GM12878 (cell line): ENCODE results near the gene C6orf89. TPM values are rescaled to one million over a fixed set of nuclear protein-coding genes. Genes with fewer than 3 reads are reported as not detected.

Experiments
- ATAC-seq: fragments of 200-7000 bp; cut with Tn5 transposase; 3 replicates; pipeline ENCODE4 v1.9.1; 2020; ENCODE audit warnings: mild to moderate bottlenecking, moderate library complexity
- BruUV-seq: library from RNA; stranded (reverse); fragments of 400-500 nt; replicated peaks from 2 replicates; lab custom pipeline; 2021; lab: Mats Ljungman, UMichigan
- CTCF ChIA-PET: fragments of 300-600 bp; sonication (Branson Sonifier 250); formaldehyde crosslinking; extraction: SDS; loops from one replicate; lab custom pipeline; 2021; ENCODE audit warnings: inconsistent platforms; lab: Yijun Ruan, JAX
- POLR2A ChIA-PET: fragments of 350-600 bp; formaldehyde crosslinking; extraction: SDS; loops from one replicate; lab custom pipeline; 2021; ENCODE audit warnings: inconsistent platforms; lab: Charles Lee
- RAD21 ChIA-PET: fragments of 300-600 bp; sonication (Branson Sonifier 250); formaldehyde crosslinking; loops from one replicate; lab custom pipeline; 2023; ENCODE audit warnings: antibody characterized with exemption; ENCODE audit not compliant: unreplicated experiment; lab: Charles Lee
- SMC1A ChIA-PET: fragments of 300-600 bp; sonication (Branson Sonifier 250); formaldehyde crosslinking; loops from one replicate; lab custom pipeline; 2023; ENCODE audit not compliant: unreplicated experiment, uncharacterized antibody; lab: Charles Lee
- DNase-seq: peaks from one replicate; pipeline ENCODE4 v3.0.0-alpha.2; 2011; ENCODE audit warnings: low read depth, low spot score
- FAIRE-seq: peaks from 3 replicates; lab custom pipeline; 2011; peaks lifted over from hg19 to GRCh38; lab: Jason Lieb, UNC
- H2AFZ ChIP-seq: 2 replicates; pipeline ENCODE4 v1.6.0; 2011; ENCODE audit warnings: low read depth, low read length, control low read depth; ENCODE audit not compliant: control insufficient read depth
- H3K27ac ChIP-seq: 2 replicates; pipeline ENCODE4 v1.5.1; 2011; ENCODE audit warnings: control low read depth; ENCODE audit not compliant: control insufficient read depth, insufficient read depth
- H3K27me3 ChIP-seq, 2 experiments: replicated peaks in 1 of 2; 2 replicates each; pipeline versions ENCODE4 v1.6.0 to v1.6.1; 2011; ENCODE audit warnings: low read length in 1 of 2; ENCODE audit not compliant: control insufficient read depth in 2 of 2, insufficient read depth in 2 of 2
- H3K36me3 ChIP-seq, 2 experiments: 2 replicates each; pipeline ENCODE4 v1.5.1; 2011; ENCODE audit warnings: low read length in 1 of 2; ENCODE audit not compliant: control insufficient read depth in 2 of 2, insufficient read depth in 2 of 2
- H3K4me1 ChIP-seq: 2 replicates; pipeline ENCODE4 v1.6.1; 2011; ENCODE audit warnings: mild to moderate bottlenecking, low read length, moderate library complexity, mixed read lengths; ENCODE audit not compliant: control insufficient read depth, insufficient read depth
- H3K4me2 ChIP-seq: 2 replicates; pipeline ENCODE4 v1.6.0; 2011; ENCODE audit warnings: control low read depth; ENCODE audit not compliant: control insufficient read depth, insufficient read depth
- H3K4me3 ChIP-seq: fragments of 200-600 bp; sonication (generic); 2 replicates; pipeline ENCODE4 v1.5.1; 2016
- H3K79me2 ChIP-seq: 2 replicates; pipeline ENCODE4 v1.6.0; 2011; ENCODE audit warnings: low read length; ENCODE audit not compliant: control insufficient read depth, insufficient read depth
- H3K9ac ChIP-seq: 2 replicates; pipeline ENCODE4 v1.8.0; 2011; ENCODE audit warnings: low read length, control low read depth, mixed read lengths; ENCODE audit not compliant: control insufficient read depth, insufficient read depth
- H3K9me3 ChIP-seq: replicated peaks from 3 replicates; pipeline ENCODE4 v1.5.1; 2011; ENCODE audit warnings: mild to moderate bottlenecking, low read length; ENCODE audit not compliant: control insufficient read depth, insufficient read depth
- H4K20me1 ChIP-seq: 2 replicates; pipeline ENCODE4 v1.6.0; 2011; ENCODE audit not compliant: control insufficient read depth, insufficient read depth
- BRCA1 ChIP-seq: IDR thresholded peaks from 2 replicates; pipeline ENCODE4 v1.6.1; 2011; ENCODE audit warnings: low read depth, low read length, improper control_type of control experiment
- CBFB ChIP-seq: IDR thresholded peaks from 2 replicates; pipeline ENCODE4 v1.6.1; 2016; ENCODE audit warnings: antibody characterized with exemption, low read depth
- GATAD2B ChIP-seq: fragments of 450-650 bp; conservative IDR thresholded peaks from 2 replicates; pipeline ENCODE4 v1.6.1; 2017; ENCODE audit warnings: low read depth, mild to moderate bottlenecking, moderate library complexity
- HCFC1 ChIP-seq: fragments of 150-350 bp; IDR thresholded peaks from 2 replicates; pipeline ENCODE4 v1.6.1; 2014; ENCODE audit warnings: low read length
- MTA3 ChIP-seq: IDR thresholded peaks from 2 replicates; pipeline ENCODE4 v1.6.1; 2012; ENCODE audit warnings: low read length, inconsistent platforms, borderline replicate concordance
- POU2F2 ChIP-seq: IDR thresholded peaks from 3 replicates; pipeline ENCODE4 v1.6.1; 2011; ENCODE audit warnings: low read depth, mild to moderate bottlenecking, low read length, borderline replicate concordance
- SMARCA5 ChIP-seq: fragments of 450-650 bp; IDR thresholded peaks from 2 replicates; pipeline ENCODE4 v1.6.1; 2017; ENCODE audit warnings: mild to moderate bottlenecking
- SREBF2 ChIP-seq: IDR thresholded peaks from 2 replicates; pipeline ENCODE4 v1.6.1; 2012; ENCODE audit warnings: mild to moderate bottlenecking, low read length
- YY1 ChIP-seq: IDR thresholded peaks from 2 replicates; pipeline ENCODE4 v1.6.1; 2011; ENCODE audit warnings: low read depth, mild to moderate bottlenecking, low read length
- WGBS: methylation state at CpG from one replicate; pipeline ENCODE4 v1.1.6; 2016; ENCODE audit warnings: low lambda C conversion rate; ENCODE audit not compliant: insufficient replicate concordance, insufficient coverage; ENCODE audit errors: missing lambda C conversion rate; 5-methylcytosine and 5-hydroxymethylcytosine counted together
- in situ Hi-C: fragments of 300-500 bp; cut with MboI; formaldehyde crosslinking; loops from 9 replicates; pipeline ENCODE4 v1.14.3; 2018; ENCODE audit warnings: mixed read lengths
- intact Hi-C: fragments of 100-400 bp; cut with micrococcal nuclease; formaldehyde crosslinking; loops from one replicate; pipeline ENCODE4 v1.14.2; 2022; ENCODE audit not compliant: unreplicated experiment
- polyA plus RNA-seq, 11 experiments: library from polyadenylated mRNA; depleted of rRNA in 4 of 11; unstranded in 6 of 11; stranded (reverse) in 5 of 11; fragments of >200 nt; fragmentation: Nextera tagmentation in 4 of 11; fragmentation: Illumina TruSeq in 1 of 11; extraction: Ambion mirVana in 4 of 11; extraction: Trizol in 1 of 11; gene quantifications; 1 replicate in 1 of 11; 2 replicates in 10 of 11; pipeline versions ENCODE4 v1.2.1 to v1.2.3, GENCODE V29; 2011 to 2016; ENCODE audit warnings: inconsistent platforms in 2 of 11, missing spikeins in 2 of 11, low read depth in 1 of 11
- total RNA-seq, 4 experiments: library from RNA; depleted of rRNA in 3 of 4; stranded (reverse); fragments of >200 nt in 3 of 4; fragmentation: Illumina TruSeq in 1 of 4; extraction: Trizol in 1 of 4; gene quantifications; 2 replicates each; pipeline versions ENCODE4 v1.2.1 to v1.2.3, GENCODE V29; 2013 to 2021
- TF ChIP-seq, protein P1 (sequence below): fragments of 450-650 bp; IDR thresholded peaks from 2 replicates; pipeline ENCODE4 v1.6.1; 2018; ENCODE audit warnings: borderline replicate concordance, mild to moderate bottlenecking; ENCODE audit not compliant: partially characterized antibody
- TF ChIP-seq, protein P2 (sequence below): fragments of 450-650 bp; IDR thresholded peaks from 2 replicates; pipeline ENCODE4 v1.6.1; 2016; ENCODE audit warnings: mild to moderate bottlenecking, moderate library complexity, borderline replicate concordance

The C6orf89 gene
- total and polyA plus RNA-seq, 10 of the 15 experiments (the other 5 are each of a cell fraction or from before 2014, with no cell fraction given) = 10.8 to 42.7 (median 28.6) TPM

DNA sequence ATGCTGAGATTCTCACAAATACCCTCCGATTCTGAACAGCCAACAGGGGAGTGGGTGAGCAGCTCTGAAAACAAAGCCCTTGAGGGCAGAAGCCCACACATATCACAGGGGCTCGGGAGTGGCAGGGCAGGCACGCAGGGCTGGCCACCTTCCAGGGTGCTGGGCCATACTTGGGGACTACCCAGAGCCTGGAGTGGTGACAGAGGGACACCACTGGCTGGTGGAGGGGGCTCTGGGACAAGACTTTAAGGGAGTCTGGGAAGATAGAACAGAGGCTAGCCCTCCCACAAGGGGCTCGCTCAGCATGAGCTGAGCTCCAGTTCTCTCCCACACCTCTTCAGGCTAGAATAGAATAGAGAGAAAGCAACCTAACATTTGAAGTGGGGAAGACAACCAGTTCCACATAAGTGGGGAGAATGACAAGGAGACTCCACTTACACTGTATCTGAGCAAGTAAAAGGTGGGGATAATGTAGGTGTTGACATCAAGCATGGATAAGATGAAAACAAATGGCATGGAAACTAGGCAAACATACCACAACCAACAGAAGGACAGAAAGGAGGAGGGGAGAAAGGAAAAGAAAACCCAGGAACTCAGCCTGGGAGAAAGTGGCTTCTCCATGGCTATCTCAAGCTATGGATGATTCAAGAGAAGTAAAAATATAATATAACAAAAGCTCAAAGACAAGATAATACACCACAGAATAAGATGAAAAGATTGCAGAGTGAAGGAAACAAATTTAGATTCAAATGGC is 18.1 kb upstream of the C6orf89 start:
- DNase-seq = no peak
- Histone ChIP-seq H3K36me3 (peaks cover 3 to 6% of the 10 kb centered on the region in 2 experiments; a peak in 2 of 4 replicates), H3K4me3 (no peak overlapping the region), H3K27ac (no peak overlapping the region)
- intact Hi-C loops = no loop called here
- CTCF ChIA-PET = interaction anchor here (0.6 to 6.1 kb wide), 6 partner anchors 11 to 185 kb away, joined by 3 to 26 read pairs (median 4); no protein-coding TSS in a partner anchor
- TF ChIP-seq, protein P1, sequence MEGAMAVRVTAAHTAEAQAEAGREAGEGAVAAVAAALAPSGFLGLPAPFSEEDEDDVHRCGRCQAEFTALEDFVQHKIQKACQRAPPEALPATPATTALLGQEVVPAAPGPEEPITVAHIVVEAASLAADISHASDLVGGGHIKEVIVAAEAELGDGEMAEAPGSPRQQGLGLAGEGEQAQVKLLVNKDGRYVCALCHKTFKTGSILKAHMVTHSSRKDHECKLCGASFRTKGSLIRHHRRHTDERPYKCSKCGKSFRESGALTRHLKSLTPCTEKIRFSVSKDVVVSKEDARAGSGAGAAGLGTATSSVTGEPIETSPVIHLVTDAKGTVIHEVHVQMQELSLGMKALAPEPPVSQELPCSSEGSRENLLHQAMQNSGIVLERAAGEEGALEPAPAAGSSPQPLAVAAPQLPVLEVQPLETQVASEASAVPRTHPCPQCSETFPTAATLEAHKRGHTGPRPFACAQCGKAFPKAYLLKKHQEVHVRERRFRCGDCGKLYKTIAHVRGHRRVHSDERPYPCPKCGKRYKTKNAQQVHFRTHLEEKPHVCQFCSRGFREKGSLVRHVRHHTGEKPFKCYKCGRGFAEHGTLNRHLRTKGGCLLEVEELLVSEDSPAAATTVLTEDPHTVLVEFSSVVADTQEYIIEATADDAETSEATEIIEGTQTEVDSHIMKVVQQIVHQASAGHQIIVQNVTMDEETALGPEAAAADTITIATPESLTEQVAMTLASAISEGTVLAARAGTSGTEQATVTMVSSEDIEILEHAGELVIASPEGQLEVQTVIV = no peak
- TF ChIP-seq POU2F2 = no peak
- TF ChIP-seq SMARCA5 = no peak
- no peak for TF ChIP-seq YY1
- TF ChIP-seq MTA3 = no peak
- TF ChIP-seq, protein P2, sequence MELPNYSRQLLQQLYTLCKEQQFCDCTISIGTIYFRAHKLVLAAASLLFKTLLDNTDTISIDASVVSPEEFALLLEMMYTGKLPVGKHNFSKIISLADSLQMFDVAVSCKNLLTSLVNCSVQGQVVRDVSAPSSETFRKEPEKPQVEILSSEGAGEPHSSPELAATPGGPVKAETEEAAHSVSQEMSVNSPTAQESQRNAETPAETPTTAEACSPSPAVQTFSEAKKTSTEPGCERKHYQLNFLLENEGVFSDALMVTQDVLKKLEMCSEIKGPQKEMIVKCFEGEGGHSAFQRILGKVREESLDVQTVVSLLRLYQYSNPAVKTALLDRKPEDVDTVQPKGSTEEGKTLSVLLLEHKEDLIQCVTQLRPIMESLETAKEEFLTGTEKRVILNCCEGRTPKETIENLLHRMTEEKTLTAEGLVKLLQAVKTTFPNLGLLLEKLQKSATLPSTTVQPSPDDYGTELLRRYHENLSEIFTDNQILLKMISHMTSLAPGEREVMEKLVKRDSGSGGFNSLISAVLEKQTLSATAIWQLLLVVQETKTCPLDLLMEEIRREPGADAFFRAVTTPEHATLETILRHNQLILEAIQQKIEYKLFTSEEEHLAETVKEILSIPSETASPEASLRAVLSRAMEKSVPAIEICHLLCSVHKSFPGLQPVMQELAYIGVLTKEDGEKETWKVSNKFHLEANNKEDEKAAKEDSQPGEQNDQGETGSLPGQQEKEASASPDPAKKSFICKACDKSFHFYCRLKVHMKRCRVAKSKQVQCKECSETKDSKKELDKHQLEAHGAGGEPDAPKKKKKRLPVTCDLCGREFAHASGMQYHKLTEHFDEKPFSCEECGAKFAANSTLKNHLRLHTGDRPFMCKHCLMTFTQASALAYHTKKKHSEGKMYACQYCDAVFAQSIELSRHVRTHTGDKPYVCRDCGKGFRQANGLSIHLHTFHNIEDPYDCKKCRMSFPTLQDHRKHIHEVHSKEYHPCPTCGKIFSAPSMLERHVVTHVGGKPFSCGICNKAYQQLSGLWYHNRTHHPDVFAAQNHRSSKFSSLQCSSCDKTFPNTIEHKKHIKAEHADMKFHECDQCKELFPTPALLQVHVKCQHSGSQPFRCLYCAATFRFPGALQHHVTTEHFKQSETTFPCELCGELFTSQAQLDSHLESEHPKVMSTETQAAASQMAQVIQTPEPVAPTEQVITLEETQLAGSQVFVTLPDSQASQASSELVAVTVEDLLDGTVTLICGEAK = no peak
- no peak for TF ChIP-seq GATAD2B
- no peak for TF ChIP-seq SREBF2
- TF ChIP-seq BRCA1 = no peak
- no peak for TF ChIP-seq HCFC1
- TF ChIP-seq CBFB = no peak
- TF ChIP-seq, all 136 proteins: peak for 0
- Histone ChIP-seq H3K9me3 (no peaks in the 10 kb centered on the region), H3K4me2 (no peak overlapping the region), H3K79me2 (peaks cover 17% of the 10 kb centered on the region), H3K27me3 (no peaks in the 10 kb centered on the region), H3K4me1 (0 out of 2 replicates have a peak, but pooled peaks cover 3% of the 10 kb centered on the region), H4K20me1 (no peaks in the 10 kb centered on the region), H2AFZ (no peak overlapping the region), H3K9ac (no peak overlapping the region)
- no TSS peak for BruUV-seq
- POLR2A ChIA-PET = interaction anchor here (1.4 kb wide), 1 partner anchor 11 kb away, joined by 3 read pairs; no protein-coding TSS in a partner anchor
- RAD21 ChIA-PET = no interaction called here
- SMC1A ChIA-PET = interaction anchor here (1.0 to 2.1 kb wide), 3 partner anchors 18 to 150 kb away, joined by 4 to 5 read pairs (median 4); partner anchors contain the start of gene C6orf89
- no peak for FAIRE-seq
- in situ Hi-C loops = no loop called here
- 98% methylated on average over 4 of the region's 4 CpGs for WGBS
- ATAC-seq = no peak
